Large intestine (tissue), 3 donors: ENCODE measurements around the gene AP1S2. TPM values are rescaled to one million over a fixed set of nuclear protein-coding genes. Genes with fewer than 3 reads are reported as not detected.

ENCODE experiments used
- DNase-seq, 2 donors: peaks; one replicate each; pipeline versions ENCODE4 v3.0.0 to v3.0.0-alpha.2; 2013
- H3K27ac ChIP-seq: one replicate; pipeline ENCODE4 v1.5.1; 2013; ENCODE audit warnings: low read length
- H3K27me3 ChIP-seq: 2 replicates; pipeline ENCODE4 v1.6.1; 2013; ENCODE audit warnings: low read length; ENCODE audit not compliant: control insufficient read depth, insufficient read depth
- H3K36me3 ChIP-seq: 2 replicates; pipeline ENCODE4 v1.6.1; 2013; ENCODE audit warnings: low read length; ENCODE audit not compliant: control insufficient read depth, insufficient read depth
- H3K4me1 ChIP-seq: one replicate; pipeline ENCODE4 v1.6.1; 2013; ENCODE audit warnings: low read length; ENCODE audit not compliant: control insufficient read depth, insufficient read depth
- H3K4me3 ChIP-seq: one replicate; pipeline ENCODE4 v1.5.1; 2013; ENCODE audit warnings: low read length
- H3K9me3 ChIP-seq: one replicate; pipeline ENCODE4 v1.6.1; 2013; ENCODE audit warnings: mild to moderate bottlenecking, low read depth, low read length, moderate library complexity; ENCODE audit not compliant: control insufficient read depth
- WGBS: methylation state at CpG from one replicate; pipeline ENCODE4 v1.1.5; 2013; ENCODE audit warnings: low lambda C conversion rate; ENCODE audit not compliant: insufficient coverage; 5-methylcytosine and 5-hydroxymethylcytosine counted together
- polyA plus RNA-seq: library from polyadenylated mRNA; unstranded; fragments of 120-200 nt; gene quantifications from one replicate; pipeline ENCODE4 v1.2.1, GENCODE V29; 2013

Gene AP1S2
- polyA plus RNA-seq, 1 donor = 32.3 TPM

DNA sequence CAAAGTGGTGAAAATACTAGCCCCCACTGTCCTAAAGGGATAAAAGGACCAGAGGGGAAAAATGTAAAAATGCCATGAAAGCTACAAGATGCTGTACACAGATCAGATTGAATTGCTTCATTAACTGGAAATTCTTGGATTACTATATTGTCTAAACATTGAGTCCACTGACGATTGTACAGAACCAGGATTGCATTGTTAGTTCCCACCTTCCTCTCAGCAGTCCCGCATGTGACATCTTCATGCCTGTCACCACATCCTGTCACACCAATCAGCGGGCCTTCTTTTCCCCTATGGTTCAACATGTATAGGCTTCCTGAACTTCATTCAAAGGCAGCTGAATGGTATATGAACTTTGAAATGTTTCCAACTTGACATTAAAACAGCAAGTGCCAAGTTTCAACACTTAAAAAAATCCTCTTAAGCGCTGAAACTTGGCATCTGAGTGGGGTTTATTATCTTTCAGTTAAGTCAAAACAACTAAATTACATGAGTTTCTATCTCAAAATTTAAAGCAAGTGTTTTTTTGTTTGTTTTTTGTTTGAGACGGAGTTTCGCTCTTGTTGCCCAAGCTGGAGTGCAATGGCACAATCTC lies 39.7 kb downstream of the AP1S2 start:
- no peak for DNase-seq
- H3K36me3 ChIP-seq = peaks cover 21% of the 10 kb centered on the region
- H3K9me3 ChIP-seq = no peaks in the 10 kb centered on the region
- no peak overlapping the region for H3K4me3 ChIP-seq
- H3K27me3 ChIP-seq = no peaks in the 10 kb centered on the region
- WGBS = no CpG with 5 or more reads among the region's 6 CpGs
- no peak overlapping the region for H3K27ac ChIP-seq
- H3K4me1 ChIP-seq = no peaks in the 10 kb centered on the region

DNA sequence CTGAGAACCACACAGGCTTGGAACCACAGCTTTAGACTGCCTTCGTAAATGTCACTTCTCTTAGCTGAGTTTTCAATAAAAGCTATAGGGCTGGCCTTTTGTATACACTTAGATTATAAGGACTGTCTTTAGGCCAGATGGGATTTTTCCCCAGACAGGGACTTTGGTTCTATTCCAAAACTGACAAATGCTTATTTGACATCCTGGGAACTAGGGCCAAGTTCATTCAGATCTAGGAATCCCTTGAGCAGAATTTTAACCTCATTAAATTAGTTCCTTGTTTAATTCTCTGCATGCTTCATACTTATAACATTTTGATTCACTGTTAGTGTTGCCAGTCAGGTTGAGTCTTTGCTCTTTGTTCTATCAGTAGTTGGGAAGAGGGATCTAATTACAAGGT lies 41.2 kb downstream of the AP1S2 start:
- Histone ChIP-seq H3K27me3 (no peaks in the 10 kb centered on the region), H3K36me3 (peaks cover 26% of the 10 kb centered on the region), H3K9me3 (no peaks in the 10 kb centered on the region), H3K27ac (no peak overlapping the region), H3K4me3 (no peak overlapping the region), H3K4me1 (no peaks in the 10 kb centered on the region)
- no CpG with 5 or more reads among the region's 1 CpG for WGBS
- no peak for DNase-seq

DNA sequence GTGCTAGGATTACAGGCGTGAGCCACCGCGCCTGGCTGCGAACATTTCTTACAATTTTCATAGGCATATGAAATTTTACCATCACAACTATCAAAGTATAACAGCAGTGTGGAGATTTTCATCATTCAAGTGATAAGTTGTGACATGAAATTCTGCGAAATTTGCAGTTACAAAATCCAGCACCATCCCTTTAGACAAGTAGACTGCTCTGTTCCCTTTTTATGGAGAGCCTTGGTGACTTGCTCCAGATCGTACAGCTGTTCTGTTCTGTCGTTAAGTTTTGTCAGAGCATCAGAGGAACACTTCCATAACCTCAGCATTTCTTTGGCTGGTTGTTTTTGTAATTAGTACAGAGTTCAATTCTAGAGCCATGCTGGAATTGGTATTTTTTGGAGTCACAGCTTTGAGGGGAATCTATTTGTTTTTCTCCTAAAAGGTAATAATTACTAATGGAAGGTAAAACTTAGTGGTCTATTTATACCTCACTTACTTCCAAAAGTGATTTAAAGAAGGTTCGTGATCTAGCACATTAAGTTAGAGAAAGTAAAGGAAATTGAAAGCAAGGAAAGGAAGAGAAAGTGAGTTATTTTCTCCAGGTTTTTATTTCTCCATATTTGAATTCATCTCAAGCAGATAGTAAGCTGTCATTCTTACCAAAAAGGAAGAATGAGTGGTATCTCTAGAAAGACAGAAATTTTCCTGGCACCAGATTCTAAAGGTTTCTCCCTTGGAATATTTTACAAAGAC lies 42.2 kb downstream of the AP1S2 start:
- peaks cover 26% of the 10 kb centered on the region for H3K36me3 ChIP-seq
- DNase-seq = no peak
- H3K4me1 ChIP-seq = no peaks in the 10 kb centered on the region
- H3K27ac ChIP-seq = no peak overlapping the region
- H3K4me3 ChIP-seq = no peak overlapping the region
- H3K9me3 ChIP-seq = no peaks in the 10 kb centered on the region
- WGBS = 100% methylated on average over 2 of the region's 8 CpGs
- H3K27me3 ChIP-seq = no peaks in the 10 kb centered on the region

DNA sequence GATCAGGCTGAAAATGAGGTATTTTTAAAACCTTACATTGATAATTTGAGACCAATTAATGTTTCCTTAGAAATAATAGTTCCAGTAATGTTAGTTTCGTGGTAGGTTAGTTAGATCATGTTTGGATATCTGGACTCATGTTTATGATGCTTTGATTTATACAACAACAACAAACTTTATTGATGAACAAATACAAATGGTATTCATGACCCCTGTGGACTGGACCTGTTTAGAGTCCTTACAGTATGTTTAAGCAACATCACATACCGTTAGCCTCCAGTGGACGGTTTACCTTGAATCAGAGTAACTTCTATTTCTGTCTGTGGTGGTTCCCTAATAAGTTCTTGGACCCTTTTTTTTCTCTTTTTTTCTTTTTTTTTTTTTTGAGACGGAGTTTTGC lies 46.4 kb downstream of the AP1S2 start:
- DNase-seq = no peak
- WGBS = no CpG with 5 or more reads among the region's 4 CpGs
- no peaks in the 10 kb centered on the region for H3K27me3 ChIP-seq
- no peak overlapping the region for H3K4me3 ChIP-seq
- H3K9me3 ChIP-seq = no peaks in the 10 kb centered on the region
- H3K36me3 ChIP-seq = peaks cover 17% of the 10 kb centered on the region
- H3K27ac ChIP-seq = no peak overlapping the region
- no peaks in the 10 kb centered on the region for H3K4me1 ChIP-seq

DNA sequence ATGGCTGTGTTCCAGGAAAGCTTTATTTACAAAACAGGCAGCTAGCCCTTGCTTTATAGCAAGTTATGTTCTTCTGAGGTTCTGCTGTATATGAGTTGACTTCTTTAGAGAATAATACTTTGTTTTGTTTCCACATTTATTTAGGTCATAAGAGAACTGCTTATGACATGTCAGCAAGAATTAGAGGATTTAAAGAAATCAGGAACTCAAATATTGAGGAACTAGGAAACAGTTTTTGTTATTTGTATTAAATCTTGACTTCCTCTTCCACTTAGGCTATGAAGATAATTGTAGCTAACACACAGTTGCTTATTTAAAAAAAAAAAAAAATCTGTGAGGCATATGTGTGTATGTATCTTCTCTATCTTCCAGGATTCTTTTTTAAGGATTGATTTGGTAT lies 50.0 kb downstream of the AP1S2 start:
- Histone ChIP-seq H3K9me3 (no peaks in the 10 kb centered on the region), H3K27ac (no peak overlapping the region), H3K4me3 (no peak overlapping the region), H3K4me1 (no peaks in the 10 kb centered on the region), H3K36me3 (peaks cover 6% of the 10 kb centered on the region), H3K27me3 (no peaks in the 10 kb centered on the region)
- no peak for DNase-seq

- DNase-seq = no peak
- no CpG with 5 or more reads among the region's 4 CpGs for WGBS
- no peaks in the 10 kb centered on the region for H3K9me3 ChIP-seq
- H3K4me3 ChIP-seq = no peak overlapping the region
- peaks cover 4% of the 10 kb centered on the region for H3K36me3 ChIP-seq
- H3K27me3 ChIP-seq = no peaks in the 10 kb centered on the region
- no peak overlapping the region for H3K27ac ChIP-seq
- H3K4me1 ChIP-seq = no peaks in the 10 kb centered on the region
Observed at GRCh38 chrX:15797707-15798106, 56.9 kb downstream of the AP1S2 start.

GRCh38 chrX:15790769-15791290 lies 63.8 kb downstream of the AP1S2 start:
- peak overlapping the region; percentile 89 for H3K4me3 ChIP-seq
- H3K27me3 ChIP-seq = no peaks in the 10 kb centered on the region
- H3K9me3 ChIP-seq = no peaks in the 10 kb centered on the region
- DNase-seq = peak; percentile 7 to 53
- peak overlapping the region; percentile 91 for H3K27ac ChIP-seq
- peaks cover 3% of the 10 kb centered on the region for H3K36me3 ChIP-seq
- no CpG with 5 or more reads among the region's 15 CpGs for WGBS
- H3K4me1 ChIP-seq = peaks cover 4% of the 10 kb centered on the region

DNA sequence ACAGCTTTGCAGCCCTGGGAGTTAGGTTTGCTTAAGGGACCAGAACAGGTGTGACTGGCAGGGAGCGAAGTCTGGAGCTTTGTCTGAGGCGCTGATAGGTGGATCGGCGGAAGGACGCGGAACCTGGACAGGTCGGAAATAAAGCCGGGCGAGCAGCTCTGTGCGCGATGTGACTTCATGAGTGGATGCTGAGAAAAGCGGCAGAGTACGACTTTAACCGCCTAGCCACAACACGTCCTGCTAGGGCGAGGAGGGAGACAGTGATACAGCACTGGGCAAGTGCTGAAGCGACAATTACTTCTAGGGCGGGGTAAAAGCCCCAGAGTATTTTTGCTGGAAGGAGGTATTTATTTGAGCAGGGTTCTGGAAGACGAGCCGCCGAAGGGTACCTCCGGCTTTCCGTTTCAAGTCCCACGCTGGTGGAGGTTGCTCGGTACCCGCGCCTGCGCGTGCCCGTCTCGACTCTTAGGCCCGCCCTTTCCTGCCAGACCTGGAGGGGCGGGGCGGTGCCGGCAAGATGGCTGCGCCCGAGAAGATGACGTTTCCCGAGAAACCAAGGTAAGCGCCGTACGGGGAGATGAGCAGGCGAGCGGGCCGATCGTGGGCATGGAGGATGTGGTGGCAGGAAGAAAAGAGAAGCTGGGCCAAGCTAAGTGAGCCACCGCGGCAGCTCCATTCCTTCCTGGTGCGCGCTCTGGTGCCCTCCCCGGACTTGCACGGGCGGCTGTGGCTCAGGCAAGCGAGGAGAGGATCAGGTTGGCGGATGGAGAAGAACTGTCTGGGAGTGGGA lies 64.4 kb downstream of the AP1S2 start, which contains the start of gene ZRSR2:
ZRSR2 (plus strand) TSS at position 506 of the 790 bp plus-strand sequence; CDS start at position 518, 12 bp downstream.
- no CpG with 5 or more reads among the region's 55 CpGs for WGBS
- Histone ChIP-seq H3K27me3 (no peaks in the 10 kb centered on the region), H3K9me3 (no peaks in the 10 kb centered on the region), H3K27ac (peak within 1 kb of the TSS; percentile 91), H3K4me1 (peaks cover 4% of the 10 kb centered on the region), H3K36me3 (peaks cover 3% of the 10 kb centered on the region), H3K4me3 (peak within 1 kb of the TSS; percentile 89)
- DNase-seq = peak; percentile 83

DNA sequence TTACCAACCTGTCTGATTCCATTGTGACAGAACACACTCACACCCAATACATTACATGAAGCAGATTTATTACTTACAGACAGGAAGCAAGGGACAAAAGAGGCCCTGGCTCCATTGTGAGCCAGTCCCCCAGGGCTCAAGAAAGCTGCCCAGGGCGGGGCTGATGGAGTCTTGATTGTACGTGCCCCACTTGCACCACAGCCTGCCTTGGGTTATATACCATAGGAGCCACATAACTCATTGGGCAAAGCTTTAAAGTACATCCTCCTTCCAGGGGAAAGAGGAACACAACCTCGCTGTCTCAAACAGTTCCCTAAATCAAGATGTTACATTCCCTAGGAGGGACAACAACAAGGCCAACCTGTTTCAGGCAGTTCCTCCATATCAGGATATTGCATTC lies 67.7 kb downstream of the AP1S2 start:
- DNase-seq = no peak
- H3K4me3 ChIP-seq = no peak overlapping the region
- H3K27ac ChIP-seq = no peak overlapping the region
- peaks cover 4% of the 10 kb centered on the region for H3K4me1 ChIP-seq
- H3K9me3 ChIP-seq = no peaks in the 10 kb centered on the region
- H3K36me3 ChIP-seq = no peaks in the 10 kb centered on the region
- no CpG with 5 or more reads among the region's 3 CpGs for WGBS
- H3K27me3 ChIP-seq = no peaks in the 10 kb centered on the region

- Histone ChIP-seq H3K4me1 (peaks cover 4% of the 10 kb centered on the region), H3K36me3 (no peaks in the 10 kb centered on the region), H3K27ac (no peak overlapping the region), H3K9me3 (no peaks in the 10 kb centered on the region), H3K4me3 (no peak overlapping the region), H3K27me3 (no peaks in the 10 kb centered on the region)
- DNase-seq = no peak
- WGBS = no CpG with 5 or more reads among the region's 3 CpGs
Observed at GRCh38 chrX:15785176-15785750, 69.3 kb downstream of the AP1S2 start.
